IMR-90 (cell line): ENCODE measurements around the gene ABHD6. TPM values are rescaled to one million over a fixed set of nuclear protein-coding genes. Genes with fewer than 3 reads are reported as not detected.

Experiments used
- ATAC-seq: fragments of 200-7000 bp; cut with Tn5 transposase; 2 replicates; pipeline ENCODE4 v1.9.1; 2020; ENCODE audit warnings: low read depth, mild to moderate bottlenecking, moderate library complexity
- Bru-seq: library from RNA; stranded (reverse); fragments of 400-500 nt; gene quantifications from one replicate; lab custom pipeline; 2021; lab: Mats Ljungman, UMichigan
- BruChase-seq, 2 experiments: library from RNA; stranded (reverse); fragments of 400-500 nt; gene quantifications; one replicate each; lab custom pipeline; 2021; lab: Mats Ljungman, UMichigan
- BruUV-seq: library from RNA; stranded (reverse); fragments of 400-500 nt; replicated peaks from 2 replicates; lab custom pipeline; 2021; lab: Mats Ljungman, UMichigan
- CTCF ChIA-PET: fragments of 300-600 bp; formaldehyde crosslinking; extraction: SDS; loops from one replicate; lab custom pipeline; 2021; ENCODE audit warnings: antibody characterized with exemption; lab: Yijun Ruan, JAX
- POLR2A ChIA-PET: fragments of 300-600 bp; sonication (Branson Sonifier 250); formaldehyde crosslinking; loops from one replicate; lab custom pipeline; 2022; ENCODE audit warnings: antibody characterized with exemption; ENCODE audit not compliant: unreplicated experiment; lab: Charles Lee
- DNase-seq: peaks from one replicate; pipeline ENCODE4 v3.0.0; 2013
- H2AFZ ChIP-seq: replicated peaks from 2 replicates; pipeline ENCODE3; 2013; ENCODE audit warnings: low read length, mild to moderate bottlenecking; ENCODE audit not compliant: poor library complexity
- H2AK5ac ChIP-seq: 2 replicates; pipeline ENCODE4 v1.6.1; 2013; ENCODE audit warnings: low read depth, low read length, inconsistent platforms
- H2AK9ac ChIP-seq: replicated peaks from 2 replicates; pipeline ENCODE3; 2013; ENCODE audit warnings: mild to moderate bottlenecking, low read depth, low read length, moderate library complexity; ENCODE audit not compliant: poor library complexity
- H2BK120ac ChIP-seq: 2 replicates; pipeline ENCODE4 v1.6.1; 2013; ENCODE audit warnings: low read depth, low read length, inconsistent platforms
- H2BK15ac ChIP-seq: 3 replicates; pipeline ENCODE4 v1.6.1; 2013; ENCODE audit warnings: low read depth, low read length, inconsistent platforms
- H2BK20ac ChIP-seq: 2 replicates; pipeline ENCODE4 v1.6.1; 2013; ENCODE audit warnings: low read depth, mild to moderate bottlenecking, inconsistent platforms, low read length, moderate library complexity
- H2BK5ac ChIP-seq: 2 replicates; pipeline ENCODE4 v1.6.1; 2013; ENCODE audit warnings: mild to moderate bottlenecking, low read depth, low read length, inconsistent platforms; ENCODE audit not compliant: poor library complexity, severe bottlenecking
- H3K14ac ChIP-seq: replicated peaks from 2 replicates; pipeline ENCODE4 v1.6.1; 2013; ENCODE audit warnings: low read depth, low read length, inconsistent platforms
- H3K18ac ChIP-seq: 2 replicates; pipeline ENCODE4 v1.6.1; 2013; ENCODE audit warnings: low read depth, low read length, control low read depth
- H3K23ac ChIP-seq: 2 replicates; pipeline ENCODE4 v1.6.1; 2013; ENCODE audit warnings: low read depth, low read length, inconsistent platforms
- H3K27ac ChIP-seq: 2 replicates; pipeline ENCODE4 v1.5.1; 2013; ENCODE audit warnings: mild to moderate bottlenecking, control low read depth, low read length; ENCODE audit not compliant: insufficient read depth
- H3K27me3 ChIP-seq: 2 replicates; pipeline ENCODE4 v1.6.1; 2013; ENCODE audit warnings: low read length; ENCODE audit not compliant: control insufficient read depth, insufficient read depth
- H3K36me3 ChIP-seq: 2 replicates; pipeline ENCODE4 v1.6.1; 2013; ENCODE audit warnings: low read length, mixed read lengths; ENCODE audit not compliant: control insufficient read depth, insufficient read depth
- H3K4ac ChIP-seq: 2 replicates; pipeline ENCODE4 v1.6.1; 2013; ENCODE audit warnings: low read depth, low read length, inconsistent platforms
- H3K4me1 ChIP-seq: 2 replicates; pipeline ENCODE4 v1.6.1; 2013; ENCODE audit warnings: low read length, mixed read lengths; ENCODE audit not compliant: control insufficient read depth, insufficient read depth
- H3K4me2 ChIP-seq: 2 replicates; pipeline ENCODE4 v1.6.1; 2013; ENCODE audit warnings: low read depth, mild to moderate bottlenecking, control low read depth, low read length, moderate library complexity
- H3K4me3 ChIP-seq: 2 replicates; pipeline ENCODE4 v1.5.1; 2013; ENCODE audit warnings: low read depth, mild to moderate bottlenecking, control low read depth, low read length, moderate library complexity; ENCODE audit not compliant: insufficient read depth
- H3K56ac ChIP-seq: 2 replicates; pipeline ENCODE4 v1.6.1; 2013; ENCODE audit warnings: low read length, inconsistent platforms; ENCODE audit not compliant: insufficient read depth; ENCODE audit errors: extremely low read depth
- H3K79me1 ChIP-seq, 2 experiments: 2 replicates each; pipeline ENCODE4 v1.6.1; 2013; ENCODE audit warnings: low read length in 2 of 2, inconsistent platforms in 1 of 2, low read depth in 1 of 2
- H3K9ac ChIP-seq: 2 replicates; pipeline ENCODE4 v1.6.1; 2013; ENCODE audit warnings: low read depth, low read length, control low read depth
- H3K9me1 ChIP-seq: 2 replicates; pipeline ENCODE4 v1.6.1; 2013; ENCODE audit warnings: low read length, inconsistent platforms; ENCODE audit not compliant: insufficient read depth
- H3K9me3 ChIP-seq: 2 replicates; pipeline ENCODE4 v1.6.1; 2013; ENCODE audit warnings: low read length; ENCODE audit not compliant: control insufficient read depth, insufficient read depth
- H4K20me1 ChIP-seq: 2 replicates; pipeline ENCODE4 v1.6.1; 2013; ENCODE audit warnings: low read length, inconsistent platforms; ENCODE audit not compliant: insufficient read depth
- H4K5ac ChIP-seq: 2 replicates; pipeline ENCODE4 v1.6.1; 2013; ENCODE audit warnings: mild to moderate bottlenecking, low read depth, low read length, control low read depth
- H4K8ac ChIP-seq, 2 experiments: 2 replicates each; pipeline ENCODE4 v1.6.1; 2013; ENCODE audit warnings: low read depth in 2 of 2, low read length in 2 of 2, control low read depth in 1 of 2, inconsistent platforms in 1 of 2
- H4K91ac ChIP-seq: 2 replicates; pipeline ENCODE4 v1.6.1; 2013; ENCODE audit warnings: low read depth, low read length, inconsistent platforms; ENCODE audit not compliant: insufficient read depth
- CTCF ChIP-seq: conservative IDR thresholded peaks from 2 replicates; pipeline ENCODE4 v1.5.1; 2012; ENCODE audit warnings: mild to moderate bottlenecking, low read depth, low read length, improper control_type of control experiment
- FOS ChIP-seq: fragments of 150-350 bp; IDR thresholded peaks from 2 replicates; pipeline ENCODE4 v1.6.1; 2016; ENCODE audit warnings: low read depth, low read length
- MAFK ChIP-seq: IDR thresholded peaks from 2 replicates; pipeline ENCODE4 v1.6.1; 2012; ENCODE audit warnings: low read depth, low read length, improper control_type of control experiment
- MAZ ChIP-seq: IDR thresholded peaks from 2 replicates; pipeline ENCODE4 v1.6.1; 2012; ENCODE audit warnings: low read depth, mild to moderate bottlenecking, low read length, improper control_type of control experiment, moderate library complexity, borderline replicate concordance
- POLR2A ChIP-seq: IDR thresholded peaks from 2 replicates; pipeline ENCODE4 v1.6.1; 2012; ENCODE audit warnings: mild to moderate bottlenecking, low read depth, low read length
- RAD21 ChIP-seq: IDR thresholded peaks from 2 replicates; pipeline ENCODE4 v1.6.1; 2012; ENCODE audit warnings: low read length, improper control_type of control experiment
- RFX5 ChIP-seq: IDR thresholded peaks from 2 replicates; pipeline ENCODE4 v1.8.0; 2012; ENCODE audit warnings: low read depth, mild to moderate bottlenecking, low read length, moderate library complexity
- SMC3 ChIP-seq: fragments of 150-350 bp; IDR thresholded peaks from 2 replicates; pipeline ENCODE4 v1.6.1; 2016; ENCODE audit warnings: low read depth, mild to moderate bottlenecking, antibody characterized with exemption, low read length, moderate library complexity
- WGBS, 2 experiments: methylation state at CpG; one replicate each; pipeline versions ENCODE4 v1.1.5 to v1.1.7; 2013; ENCODE audit warnings: missing lambda C conversion rate in 2 of 2; ENCODE audit not compliant: insufficient read length in 1 of 2; ENCODE audit errors: extremely low coverage in 2 of 2; 5-methylcytosine and 5-hydroxymethylcytosine counted together
- dilution Hi-C: fragments of 300-500 bp; cut with HindIII; formaldehyde crosslinking; loops from one replicate; pipeline ENCODE4 v1.14.3; 2018; ENCODE audit warnings: low sequenced_read_pairs; ENCODE audit not compliant: unreplicated experiment
- in situ Hi-C: fragments of 300-500 bp; cut with MboI; formaldehyde crosslinking; loops from 3 replicates; pipeline ENCODE4 v1.14.3; 2019; ENCODE audit warnings: low sequenced_read_pairs, inconsistent platforms, mixed read lengths
- intact Hi-C: fragments of 100-400 bp; cut with micrococcal nuclease; formaldehyde crosslinking; loops from 2 replicates; pipeline ENCODE4 v1.10.0; 2022
- long read RNA-seq: library from polyadenylated mRNA; unstranded; transcript quantifications from one replicate; pipeline ENCODE4 v2.0.0, GENCODE V29; 2021; ENCODE audit not compliant: unreplicated experiment
- polyA plus RNA-seq, 3 experiments: library from polyadenylated mRNA; depleted of rRNA; stranded (reverse); fragments of >200 nt; gene quantifications; 2 replicates each; pipeline ENCODE4 v1.2.3, GENCODE V29; 2012; ENCODE audit warnings: low replicate concordance in 1 of 3
- total RNA-seq: library from RNA; depleted of rRNA; stranded (reverse); fragments of >200 nt; gene quantifications from 2 replicates; pipeline ENCODE4 v1.2.3, GENCODE V29; 2012; rRNA removed

Gene ABHD6
- 4.7 and 5.0 TPM in 2 replicates for total RNA-seq
- 5.6 and 6.3 TPM in 2 replicates for polyA plus RNA-seq (2012; rRNA removed)
- 4.2 and 7.0 TPM in 2 replicates for polyA plus RNA-seq (2012; cell fraction: cytosol; rRNA removed)
- polyA plus RNA-seq (2012; cell fraction: nucleus; rRNA removed; ENCODE audit: low replicate concordance), result 3.2 and 4.6 TPM in 2 replicates
- percentile 55 among the genes with signal in this experiment for Bru-seq, nascent RNA
- percentile 58 among the genes with signal in this experiment for BruChase-seq, experiment 1, labeled RNA remaining after a 6-hour chase
- BruChase-seq, experiment 2, labeled RNA remaining after a 2-hour chase, result percentile 52 among the genes with signal in this experiment
- long read RNA-seq, partial matches to known transcripts, result 2 of 18 reads
- long read RNA-seq, other reads (novel, unspliced or antisense), result 9 of 18 reads

- H3K23ac ChIP-seq, result peak within 1 kb of the TSS; percentile 97
- H3K27me3 ChIP-seq, result peaks cover 4% of the 10 kb centered on the region; the same call in 1 of the 2 replicates
- H3K4ac ChIP-seq, result peak within 1 kb of the TSS; percentile 91
- H3K4me2 ChIP-seq, result peak within 1 kb of the TSS; percentile 98
- H2BK5ac ChIP-seq, result peak within 1 kb of the TSS; percentile 92
- peaks cover 17 to 30% of the 10 kb centered on the region in 2 experiments for H3K79me1 ChIP-seq
- peaks cover 5% of the 10 kb centered on the region; the same call in 1 of the 2 replicates for H3K4me1 ChIP-seq
- H3K9me3 ChIP-seq, result no peaks in the 10 kb centered on the region
- peak within 1 kb of the TSS; percentile 94 for H2AK9ac ChIP-seq
- H3K9ac ChIP-seq, result peak within 1 kb of the TSS; percentile 96
- H2BK120ac ChIP-seq, result peak within 1 kb of the TSS; percentile 93
- peak within 1 kb of the TSS; percentile 64 to 97 for H4K8ac ChIP-seq
- 0 out of 2 replicates have a peak, but pooled peaks cover 5% of the 10 kb centered on the region for H4K20me1 ChIP-seq
- peak within 1 kb of the TSS; percentile 88 for H3K18ac ChIP-seq
- ChIA-PET POLR2A (no interaction called here), CTCF (interaction anchor here (0.6 to 1.6 kb wide), 2 partner anchors 20 to 58 kb away, joined by 3 to 5 read pairs; no protein-coding TSS in a partner anchor)
- peak within 1 kb of the TSS; percentile 56 for H2AK5ac ChIP-seq
- peak within 1 kb of the TSS; percentile 99 for H3K4me3 ChIP-seq
- peak within 1 kb of the TSS; percentile 85; the same call in 1 of the 3 replicates for H2BK15ac ChIP-seq
- peak within 1 kb of the TSS; percentile 93 for H3K14ac ChIP-seq
- dilution Hi-C loops, result no loop called here
- H3K9me1 ChIP-seq, result no peaks in the 10 kb centered on the region
- H3K27ac ChIP-seq, result peak within 1 kb of the TSS; percentile 96
- in situ Hi-C loops, result no loop called here
- TF ChIP-seq RAD21 (peak; percentile 55), MAFK (no peak), SMC3 (peak; percentile 21; the same call in 1 of the 2 replicates), MAZ (peak; percentile 38; the same call in 1 of the 2 replicates), CTCF (peak; percentile 51), POLR2A (no peak), RFX5 (no peak), FOS (no peak)
- H2AFZ ChIP-seq, result peak within 1 kb of the TSS; percentile 99
- peak within 1 kb of the TSS; percentile 80 for H4K5ac ChIP-seq
- WGBS, 2 experiments, result 1% methylated on average over 34 of the region's 77 CpGs; no CpG with 5 or more reads in 1 of the 2 experiments
- H2BK20ac ChIP-seq, result peak within 1 kb of the TSS; percentile 69; the same call in 1 of the 2 replicates
- intact Hi-C loops, result loop anchor here (2.0 kb wide), 1 partner anchor 63 kb away; no protein-coding TSS in a partner anchor
- no peaks in the 10 kb centered on the region for H3K36me3 ChIP-seq
- peak within 1 kb of the TSS; percentile 62 for H3K56ac ChIP-seq
- BruUV-seq, result no TSS peak
- DNase-seq, result peak; percentile 58
- H4K91ac ChIP-seq, result peak within 1 kb of the TSS; percentile 77
- ATAC-seq, result peak; percentile 90
These were observed at the start of gene ABHD6 for GRCh38 chr3:58237238-58237940. TSS of gene ABHD6 (plus strand) at chr3:58237792. CDS start at chr3:58256587, 18,795 bp downstream.
